NT2/D1 (cell line): Measurements from ENCODE around the gene PON2.

Experiments
- DNase-seq: peaks from one replicate; pipeline ENCODE4 v3.0.0-alpha.2; 2011; ENCODE audit warnings: low read depth, low spot score
- H3K27me3 ChIP-seq: 2 replicates; pipeline ENCODE4 v1.6.0; 2011; ENCODE audit warnings: mild to moderate bottlenecking; ENCODE audit not compliant: insufficient read length, insufficient read depth
- H3K36me3 ChIP-seq: 2 replicates; pipeline ENCODE4 v1.6.1; 2011; ENCODE audit warnings: mild to moderate bottlenecking, low read length, mixed read lengths; ENCODE audit not compliant: insufficient read depth, insufficient read length
- H3K4me1 ChIP-seq: 2 replicates; pipeline ENCODE4 v1.5.1; 2011; ENCODE audit not compliant: insufficient read depth, insufficient read length
- H3K4me3 ChIP-seq: 2 replicates; pipeline ENCODE4 v1.5.1; 2011; ENCODE audit warnings: low read depth; ENCODE audit not compliant: insufficient read length
- H3K9ac ChIP-seq: 2 replicates; pipeline ENCODE4 v1.6.0; 2011; ENCODE audit warnings: low read depth; ENCODE audit not compliant: insufficient read length
- H3K9me3 ChIP-seq: 2 replicates; pipeline ENCODE4 v1.5.1; 2011; ENCODE audit warnings: mild to moderate bottlenecking, low read length; ENCODE audit not compliant: insufficient read depth
- SUZ12 ChIP-seq: IDR thresholded peaks from 2 replicates; pipeline ENCODE4 v1.6.1; 2011; ENCODE audit not compliant: insufficient read length, insufficient read depth; ENCODE audit errors: extremely low read depth
- YY1 ChIP-seq: IDR thresholded peaks from 2 replicates; pipeline ENCODE4 v1.6.1; 2011; ENCODE audit not compliant: insufficient read length, insufficient read depth
- ZNF274 ChIP-seq: IDR thresholded peaks from 2 replicates; pipeline ENCODE4 v1.6.1; 2011; ENCODE audit warnings: mild to moderate bottlenecking, low read depth, low read length

PON2 gene

DNA sequence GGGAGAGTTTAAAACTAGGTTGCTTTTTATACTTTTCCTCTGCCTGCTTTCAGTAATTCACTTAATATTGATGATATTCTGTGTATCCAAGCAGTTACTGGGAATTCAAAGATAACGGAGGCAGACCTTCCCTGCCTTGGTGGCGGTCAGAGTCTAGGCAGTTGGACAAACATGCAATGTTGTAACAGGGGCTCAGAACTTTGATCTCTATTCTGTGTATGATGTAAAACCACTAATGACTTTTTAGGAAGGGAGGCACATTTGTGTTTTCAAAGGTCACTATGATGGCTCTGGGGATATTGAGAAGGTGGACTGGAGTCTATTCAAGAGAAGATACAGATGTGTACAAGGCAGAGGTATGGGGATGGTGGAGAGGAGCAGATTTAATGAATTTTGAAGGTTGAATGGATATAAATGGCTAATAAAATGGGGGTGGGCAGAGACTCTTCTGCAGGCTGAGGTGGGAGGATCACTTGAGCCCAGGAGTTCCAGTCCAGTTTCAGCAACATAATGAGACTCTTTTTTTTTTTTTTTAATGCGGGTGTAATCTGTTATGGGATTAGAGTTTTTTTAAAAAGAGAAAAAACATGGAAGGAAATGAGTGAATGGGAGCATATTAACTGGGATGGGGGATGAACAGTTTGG, 5.7 kb upstream of the PON2 start:
- H3K9me3 ChIP-seq: no peaks in the 10 kb centered on the region
- no peak for TF ChIP-seq ZNF274
- TF ChIP-seq SUZ12: no peak
- TF ChIP-seq YY1: no peak
- DNase-seq: no peak
- no peaks in the 10 kb centered on the region for H3K36me3 ChIP-seq
- H3K4me1 ChIP-seq: no peaks in the 10 kb centered on the region
- no peaks in the 10 kb centered on the region for H3K27me3 ChIP-seq
- H3K4me3 ChIP-seq: no peak overlapping the region
- H3K9ac ChIP-seq: no peak overlapping the region

DNA sequence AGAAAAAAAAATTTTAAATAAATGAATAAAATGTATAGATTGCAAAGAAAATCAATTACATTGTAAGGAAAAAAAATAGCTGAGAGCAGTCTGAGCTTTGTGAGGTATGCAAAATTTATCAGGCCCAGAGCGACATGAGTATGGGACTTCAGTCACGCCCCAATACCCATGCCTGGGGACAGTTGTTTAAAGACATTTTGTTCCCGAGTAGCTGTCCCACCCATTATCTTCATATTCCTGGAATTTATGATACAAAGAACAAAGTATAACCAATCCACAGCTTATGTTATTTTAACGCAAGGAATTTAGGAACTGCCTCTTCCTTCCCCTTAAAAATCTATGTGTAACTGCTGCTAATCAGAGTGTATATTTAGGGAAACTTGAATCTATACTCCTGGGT, 1.6 kb upstream of the PON2 start:
- H3K27me3 ChIP-seq: no peaks in the 10 kb centered on the region
- no peak overlapping the region for H3K9ac ChIP-seq
- no peak for TF ChIP-seq YY1
- TF ChIP-seq SUZ12: no peak
- no peak for TF ChIP-seq ZNF274
- H3K9me3 ChIP-seq: no peaks in the 10 kb centered on the region
- no peak overlapping the region for H3K4me3 ChIP-seq
- no peaks in the 10 kb centered on the region for H3K4me1 ChIP-seq
- H3K36me3 ChIP-seq: peaks cover 7% of the 10 kb centered on the region
- DNase-seq: no peak

DNA sequence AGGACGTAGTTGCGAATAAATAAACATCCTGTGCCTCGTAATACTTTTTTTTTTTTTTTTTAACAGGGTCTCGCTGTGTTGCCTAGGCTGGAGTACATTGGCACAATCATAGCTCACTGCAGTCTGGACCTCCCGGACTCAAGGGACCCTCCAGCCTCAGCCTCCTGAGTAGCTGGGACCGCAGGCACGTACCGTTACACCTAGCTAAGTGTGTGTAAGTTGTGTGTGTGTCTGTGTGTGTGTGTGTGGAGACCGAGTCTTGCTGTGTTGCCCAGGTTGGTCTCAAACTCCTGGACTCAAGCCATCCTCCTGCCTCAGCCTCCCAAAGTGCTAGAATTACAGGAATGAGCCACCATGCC, 573 bp upstream of the PON2 start:
- Histone ChIP-seq H3K27me3 (no peaks in the 10 kb centered on the region), H3K4me3 (peak overlapping the region; percentile 60), H3K9me3 (no peaks in the 10 kb centered on the region), H3K36me3 (peaks cover 10% of the 10 kb centered on the region), H3K9ac (peak overlapping the region; percentile 74), H3K4me1 (no peaks in the 10 kb centered on the region)
- DNase-seq: no peak
- TF ChIP-seq YY1: no peak
- no peak for TF ChIP-seq ZNF274
- TF ChIP-seq SUZ12: no peak

DNA sequence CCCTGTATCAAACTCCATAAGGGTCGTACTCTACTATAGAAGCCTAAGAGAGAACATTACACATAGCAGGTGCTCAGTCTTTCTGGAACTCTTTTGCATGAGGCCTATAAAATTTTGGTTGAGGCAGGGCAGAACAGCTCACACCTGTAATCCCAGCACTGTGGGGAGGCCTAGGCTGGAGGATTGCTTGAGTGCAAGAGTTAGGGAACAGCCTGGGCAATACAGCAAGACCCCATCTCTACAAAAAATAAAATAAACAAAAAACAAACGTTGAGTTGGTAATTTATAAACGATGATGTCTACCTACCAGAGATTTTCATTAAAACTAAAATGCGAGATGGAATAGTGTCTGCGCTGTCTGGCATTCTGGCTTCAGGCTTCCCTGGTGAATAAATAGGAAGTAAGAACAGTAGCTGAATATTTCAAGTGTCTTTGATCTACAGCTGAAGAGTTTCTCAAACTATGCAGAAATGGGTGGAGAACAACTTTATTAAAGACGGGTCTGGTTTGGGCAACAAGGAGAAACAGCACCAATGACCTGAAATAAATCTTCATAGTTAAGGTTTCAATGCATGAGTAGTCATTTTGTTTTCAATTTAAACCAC, 774 bp downstream of the PON2 start:
- DNase-seq: no peak
- no peaks in the 10 kb centered on the region for H3K27me3 ChIP-seq
- H3K9me3 ChIP-seq: peaks cover 4% of the 10 kb centered on the region; the same call in 1 of the 2 replicates
- peaks cover 13% of the 10 kb centered on the region for H3K36me3 ChIP-seq
- peak overlapping the region; percentile 74 for H3K9ac ChIP-seq
- H3K4me1 ChIP-seq: no peaks in the 10 kb centered on the region
- no peak for TF ChIP-seq YY1
- no peak for TF ChIP-seq ZNF274
- TF ChIP-seq SUZ12: no peak
- peak overlapping the region; percentile 60 for H3K4me3 ChIP-seq

DNA sequence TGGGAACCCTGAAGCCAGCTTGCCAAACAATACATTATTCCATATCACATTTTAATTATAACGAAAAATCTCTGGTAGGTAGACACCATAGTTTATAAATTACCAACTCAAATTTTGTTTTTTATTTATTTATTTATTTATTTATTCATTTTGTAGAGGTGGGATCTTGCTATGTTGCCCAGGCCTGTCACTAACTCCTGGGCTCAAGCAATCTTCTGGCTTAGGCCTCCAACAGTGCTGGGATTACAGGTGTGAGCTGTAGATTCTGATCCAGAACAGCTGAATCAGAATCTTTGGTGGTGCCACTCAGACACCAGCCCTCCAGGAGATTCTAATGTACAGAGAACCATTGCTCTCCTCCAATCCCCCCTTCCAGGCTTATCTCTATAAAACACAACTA, 1.7 kb downstream of the PON2 start:
- no peaks in the 10 kb centered on the region for H3K27me3 ChIP-seq
- H3K9ac ChIP-seq: no peak overlapping the region
- DNase-seq: no peak
- no peak overlapping the region for H3K4me3 ChIP-seq
- H3K4me1 ChIP-seq: no peaks in the 10 kb centered on the region
- TF ChIP-seq SUZ12 (no peak), ZNF274 (no peak), YY1 (no peak)
- H3K36me3 ChIP-seq: peaks cover 13% of the 10 kb centered on the region
- peaks cover 4% of the 10 kb centered on the region; the same call in 1 of the 2 replicates for H3K9me3 ChIP-seq

DNA sequence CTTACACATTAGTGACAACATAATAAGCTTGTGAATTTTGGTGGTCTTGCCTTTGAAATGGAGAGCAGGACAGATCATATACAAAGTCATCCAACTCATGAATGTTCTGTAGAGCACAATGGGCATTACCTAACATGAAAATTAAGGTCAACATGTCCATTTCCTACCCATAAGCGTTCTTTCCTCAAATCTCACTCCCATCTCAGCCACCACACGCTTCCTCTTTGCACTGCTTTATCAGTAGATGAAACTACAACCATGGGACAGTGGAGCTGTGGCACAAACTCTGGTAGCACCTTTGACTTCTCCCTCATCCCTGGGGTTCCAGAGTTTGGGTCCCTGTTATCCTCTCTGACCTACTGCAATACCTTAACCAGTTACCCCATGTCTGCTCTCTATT, 2.2 kb downstream of the PON2 start:
- peaks cover 4% of the 10 kb centered on the region; the same call in 1 of the 2 replicates for H3K9me3 ChIP-seq
- H3K27me3 ChIP-seq: no peaks in the 10 kb centered on the region
- H3K4me1 ChIP-seq: no peaks in the 10 kb centered on the region
- H3K36me3 ChIP-seq: peaks cover 13% of the 10 kb centered on the region
- DNase-seq: no peak
- TF ChIP-seq ZNF274 (no peak), YY1 (no peak), SUZ12 (no peak)
- H3K9ac ChIP-seq: no peak overlapping the region
- H3K4me3 ChIP-seq: no peak overlapping the region

DNA sequence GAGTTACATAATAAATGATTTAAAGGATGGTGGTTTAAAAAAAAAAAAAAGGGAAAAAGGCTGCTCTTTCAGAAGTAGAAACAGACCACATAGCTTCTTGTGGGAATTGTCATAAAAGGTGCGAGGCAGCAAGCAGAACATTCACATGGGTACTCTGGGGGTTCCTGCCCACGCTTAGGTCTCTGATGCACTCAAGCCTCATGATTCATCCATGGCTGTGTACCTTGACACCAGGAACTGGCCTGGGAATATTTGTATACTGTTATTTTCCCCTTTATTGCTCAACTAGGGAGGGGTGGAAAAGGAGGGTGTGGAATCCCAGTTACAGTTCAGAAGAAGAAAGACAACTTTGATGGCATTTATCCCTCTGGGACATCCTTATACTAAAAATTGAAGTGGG, 4.0 kb downstream of the PON2 start:
- no peak for TF ChIP-seq ZNF274
- TF ChIP-seq YY1: no peak
- Histone ChIP-seq H3K4me1 (no peaks in the 10 kb centered on the region), H3K36me3 (peaks cover 13% of the 10 kb centered on the region), H3K9ac (no peak overlapping the region), H3K4me3 (no peak overlapping the region), H3K27me3 (no peaks in the 10 kb centered on the region), H3K9me3 (peaks cover 4% of the 10 kb centered on the region; the same call in 1 of the 2 replicates)
- DNase-seq: no peak
